ENCODE data around the gene MAGI1.

DNA sequence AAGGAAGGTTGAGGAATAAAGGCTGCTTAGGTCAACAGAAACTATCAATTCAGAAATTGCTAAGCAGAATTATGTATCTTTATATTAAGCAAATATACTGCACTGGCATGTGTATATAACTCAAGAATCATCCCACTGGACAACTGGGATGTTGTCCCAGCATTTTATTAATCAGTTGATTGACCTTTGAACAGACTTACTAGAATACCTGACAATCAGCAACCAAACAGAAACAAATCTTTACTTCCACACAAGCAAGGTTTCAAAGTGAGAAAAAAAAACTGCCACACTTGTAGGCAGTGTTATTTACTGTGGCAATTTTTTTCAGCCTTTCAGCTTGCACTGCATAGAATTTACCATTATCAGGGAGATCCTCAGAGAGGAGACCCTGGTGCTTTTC, 218.8 kb downstream of the MAGI1 start:
- no peak for TF ChIP-seq POLR2A (IDR thresholded peaks at IDR 0.05; ENCODE audit: low read depth, low read length)
- TF ChIP-seq POLR2AphosphoS5 (IDR thresholded peaks at IDR 0.05; ENCODE audit: low read depth, low read length): no peak

Data from GM12892 (cell line).